ENCODE results near the gene LY9.

The LY9 gene

DNA sequence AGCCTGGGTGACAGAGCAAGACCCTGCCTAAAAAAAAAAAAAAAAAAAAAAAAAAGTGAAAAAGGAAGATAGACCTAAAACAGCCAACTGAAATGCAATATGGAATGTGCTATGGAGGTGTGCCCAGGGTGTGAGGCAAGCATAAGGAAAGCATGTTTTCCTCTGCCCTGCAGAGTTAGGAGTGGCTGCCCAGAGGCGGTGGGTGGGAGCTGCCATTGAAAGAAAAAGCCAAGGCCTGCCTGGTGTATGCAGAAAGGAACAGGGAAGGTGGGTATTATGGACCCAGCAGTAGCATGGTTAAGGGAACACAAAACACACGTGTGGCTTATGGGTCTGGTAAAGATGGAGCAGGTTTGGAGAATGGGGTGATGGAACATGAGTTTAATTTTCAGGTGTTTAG lies 57.8 kb downstream of the LY9 start:
- ATAC-seq (ENCODE audit: low read depth) (no peak), DNase-seq (ENCODE audit: low spot score) (no peak)
- H3K27me3 ChIP-seq (ENCODE audit: insufficient read depth, poor library complexity, severe bottlenecking): no peaks in the 10 kb centered on the region
- no peaks in the 10 kb centered on the region for H3K4me1 ChIP-seq (ENCODE audit: insufficient read depth, poor library complexity, severe bottlenecking)
- H3K36me3 ChIP-seq (ENCODE audit: low read depth): no peaks in the 10 kb centered on the region
- H3K9me3 ChIP-seq (ENCODE audit: severe bottlenecking): no peaks in the 10 kb centered on the region
- H3K4me3 ChIP-seq (ENCODE audit: severe bottlenecking): no peak overlapping the region
- no peak overlapping the region for H3K27ac ChIP-seq (ENCODE audit: poor library complexity, severe bottlenecking)
- TF ChIP-seq, protein P1, sequence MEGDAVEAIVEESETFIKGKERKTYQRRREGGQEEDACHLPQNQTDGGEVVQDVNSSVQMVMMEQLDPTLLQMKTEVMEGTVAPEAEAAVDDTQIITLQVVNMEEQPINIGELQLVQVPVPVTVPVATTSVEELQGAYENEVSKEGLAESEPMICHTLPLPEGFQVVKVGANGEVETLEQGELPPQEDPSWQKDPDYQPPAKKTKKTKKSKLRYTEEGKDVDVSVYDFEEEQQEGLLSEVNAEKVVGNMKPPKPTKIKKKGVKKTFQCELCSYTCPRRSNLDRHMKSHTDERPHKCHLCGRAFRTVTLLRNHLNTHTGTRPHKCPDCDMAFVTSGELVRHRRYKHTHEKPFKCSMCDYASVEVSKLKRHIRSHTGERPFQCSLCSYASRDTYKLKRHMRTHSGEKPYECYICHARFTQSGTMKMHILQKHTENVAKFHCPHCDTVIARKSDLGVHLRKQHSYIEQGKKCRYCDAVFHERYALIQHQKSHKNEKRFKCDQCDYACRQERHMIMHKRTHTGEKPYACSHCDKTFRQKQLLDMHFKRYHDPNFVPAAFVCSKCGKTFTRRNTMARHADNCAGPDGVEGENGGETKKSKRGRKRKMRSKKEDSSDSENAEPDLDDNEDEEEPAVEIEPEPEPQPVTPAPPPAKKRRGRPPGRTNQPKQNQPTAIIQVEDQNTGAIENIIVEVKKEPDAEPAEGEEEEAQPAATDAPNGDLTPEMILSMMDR (IDR thresholded peaks at IDR 0.05; ENCODE audit: poor library complexity, severe bottlenecking): no peak

DNA sequence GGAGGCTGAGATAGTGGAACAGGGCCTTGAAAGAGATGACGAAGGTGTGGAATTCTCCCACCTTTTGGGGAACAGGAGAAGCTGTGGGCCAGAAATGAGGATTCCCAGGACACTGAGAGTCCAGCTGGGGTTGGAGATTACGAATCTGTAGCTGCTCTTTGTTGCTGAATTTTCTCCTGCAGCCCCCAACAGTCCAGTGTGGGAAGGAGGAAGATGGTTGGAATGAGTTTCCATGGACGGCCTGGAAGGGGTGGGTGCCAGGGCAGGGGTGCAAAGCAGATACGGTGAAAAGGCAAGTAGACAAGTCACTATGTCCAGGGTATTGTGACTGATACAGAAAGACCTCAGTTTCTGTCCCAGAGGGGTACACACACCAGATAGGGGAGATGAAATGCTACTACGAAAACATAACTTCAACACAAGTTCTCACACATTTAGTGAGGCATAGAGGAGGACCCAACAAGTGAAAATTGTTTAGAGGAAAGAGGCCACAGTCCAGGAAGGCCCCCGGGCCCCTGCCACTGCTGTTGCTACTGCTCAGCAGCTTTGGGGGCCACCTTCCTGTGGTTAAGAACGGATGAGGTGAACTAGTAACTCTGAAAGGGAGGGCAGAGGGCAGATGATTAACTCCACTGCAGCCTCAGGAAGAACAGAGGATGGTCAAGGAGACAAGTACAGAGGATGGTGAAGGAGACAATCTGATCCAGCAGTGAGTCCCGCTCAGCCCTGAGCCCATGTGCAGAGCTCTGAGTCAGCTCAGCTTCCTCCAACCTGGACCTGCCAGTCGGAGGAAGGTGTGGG lies 59.4 kb downstream of the LY9 start:
- ATAC-seq (ENCODE audit: low read depth): no peak; the same call in 2 of the 3 replicates
- H3K27ac ChIP-seq (ENCODE audit: poor library complexity, severe bottlenecking): no peak overlapping the region

DNA sequence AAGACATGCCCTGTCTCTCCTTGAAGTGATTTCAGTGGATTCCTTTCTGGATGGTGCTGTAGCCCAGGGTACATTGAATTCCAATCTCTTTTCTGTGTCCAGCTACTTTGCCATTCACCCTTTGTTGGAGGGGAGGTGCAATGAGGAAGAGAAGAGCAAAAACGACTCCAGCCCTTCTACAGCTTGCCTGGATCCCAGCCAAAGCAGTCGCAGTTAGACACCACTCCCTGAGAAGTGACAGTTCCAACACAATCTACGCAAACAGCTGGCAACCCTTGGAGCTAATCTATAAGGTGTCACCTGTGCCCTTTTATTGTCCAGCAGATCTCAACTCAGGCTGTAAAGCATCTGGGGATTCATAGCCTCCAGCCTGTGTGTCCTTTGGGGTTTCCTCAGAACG lies 62.1 kb downstream of the LY9 start:
- DNase-seq (ENCODE audit: low spot score) (no peak), ATAC-seq (ENCODE audit: low read depth) (no peak)
- H3K27ac ChIP-seq (ENCODE audit: poor library complexity, severe bottlenecking): no peak overlapping the region
- H3K9me3 ChIP-seq (ENCODE audit: severe bottlenecking): no peaks in the 10 kb centered on the region
- no peaks in the 10 kb centered on the region for H3K27me3 ChIP-seq (ENCODE audit: insufficient read depth, poor library complexity, severe bottlenecking)
- H3K36me3 ChIP-seq (ENCODE audit: low read depth): no peaks in the 10 kb centered on the region
- H3K4me1 ChIP-seq (ENCODE audit: insufficient read depth, poor library complexity, severe bottlenecking): no peaks in the 10 kb centered on the region
- H3K4me3 ChIP-seq (ENCODE audit: severe bottlenecking): no peak overlapping the region
- TF ChIP-seq, protein P1 (IDR thresholded peaks at IDR 0.05; ENCODE audit: poor library complexity, severe bottlenecking): no peak

More for the DNA sequence above, 59.4 kb downstream of the LY9 start:
- no peaks in the 10 kb centered on the region for H3K27me3 ChIP-seq (ENCODE audit: insufficient read depth, poor library complexity, severe bottlenecking)
- DNase-seq (ENCODE audit: low spot score): no peak
- no peaks in the 10 kb centered on the region for H3K4me1 ChIP-seq (ENCODE audit: insufficient read depth, poor library complexity, severe bottlenecking)
- TF ChIP-seq, protein P1 (IDR thresholded peaks at IDR 0.05; ENCODE audit: poor library complexity, severe bottlenecking): no peak
- no peaks in the 10 kb centered on the region for H3K9me3 ChIP-seq (ENCODE audit: severe bottlenecking)
- no peak overlapping the region for H3K4me3 ChIP-seq (ENCODE audit: severe bottlenecking)
- H3K36me3 ChIP-seq (ENCODE audit: low read depth): no peaks in the 10 kb centered on the region

DNA sequence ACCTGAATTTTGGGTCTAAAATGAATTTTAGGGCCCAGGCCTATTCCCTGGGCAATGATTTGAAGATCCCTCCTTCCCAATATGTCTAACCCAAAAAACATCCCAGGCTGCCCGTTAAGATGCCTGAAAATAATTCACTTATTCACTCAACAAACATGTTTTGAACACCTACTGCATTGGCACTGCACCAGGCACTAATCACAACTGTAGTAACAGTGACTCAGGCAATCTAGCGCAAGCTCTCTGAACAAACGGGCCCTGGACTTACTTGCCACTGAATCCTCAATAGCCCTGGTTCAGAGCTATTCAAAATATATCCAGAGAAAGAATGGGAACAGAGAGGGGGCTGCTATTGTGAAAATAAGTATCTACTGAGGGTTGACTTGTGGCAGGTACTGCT lies 62.5 kb downstream of the LY9 start:
- no peaks in the 10 kb centered on the region for H3K9me3 ChIP-seq (ENCODE audit: severe bottlenecking)
- H3K27me3 ChIP-seq (ENCODE audit: insufficient read depth, poor library complexity, severe bottlenecking): no peaks in the 10 kb centered on the region
- H3K4me3 ChIP-seq (ENCODE audit: severe bottlenecking): no peak overlapping the region
- H3K36me3 ChIP-seq (ENCODE audit: low read depth): no peaks in the 10 kb centered on the region
- no peaks in the 10 kb centered on the region for H3K4me1 ChIP-seq (ENCODE audit: insufficient read depth, poor library complexity, severe bottlenecking)
- no peak overlapping the region for H3K27ac ChIP-seq (ENCODE audit: poor library complexity, severe bottlenecking)
- DNase-seq (ENCODE audit: low spot score) (no peak), ATAC-seq (ENCODE audit: low read depth) (no peak)
- TF ChIP-seq, protein P1 (IDR thresholded peaks at IDR 0.05; ENCODE audit: poor library complexity, severe bottlenecking): no peak

DNA sequence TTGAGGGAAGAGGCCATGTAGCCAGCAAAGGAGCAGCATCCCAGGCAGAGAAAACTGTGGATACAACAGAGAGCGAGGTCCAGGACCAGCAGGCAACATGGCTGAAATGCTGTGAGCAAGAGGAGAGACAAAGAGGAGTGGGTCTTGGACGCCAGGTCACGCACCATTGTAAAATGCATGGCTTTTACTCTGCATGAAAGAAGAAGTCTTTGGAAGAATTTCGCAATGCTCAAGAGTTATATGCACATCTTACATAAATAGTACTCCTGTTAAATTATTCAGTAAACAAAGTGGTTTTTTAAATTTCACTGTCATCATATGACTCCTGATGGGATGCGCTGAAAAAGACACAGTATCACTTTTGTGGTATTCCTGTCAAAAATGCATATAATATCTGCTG lies 63.2 kb downstream of the LY9 start:
- Histone ChIP-seq H3K27me3 (ENCODE audit: insufficient read depth, poor library complexity, severe bottlenecking) (no peaks in the 10 kb centered on the region), H3K4me3 (ENCODE audit: severe bottlenecking) (no peak overlapping the region), H3K9me3 (ENCODE audit: severe bottlenecking) (no peaks in the 10 kb centered on the region), H3K4me1 (ENCODE audit: insufficient read depth, poor library complexity, severe bottlenecking) (no peaks in the 10 kb centered on the region), H3K36me3 (ENCODE audit: low read depth) (no peaks in the 10 kb centered on the region), H3K27ac (ENCODE audit: poor library complexity, severe bottlenecking) (no peak overlapping the region)
- TF ChIP-seq, protein P1 (IDR thresholded peaks at IDR 0.05; ENCODE audit: poor library complexity, severe bottlenecking): no peak
- no peak for ATAC-seq (ENCODE audit: low read depth)
- no peak for DNase-seq (ENCODE audit: low spot score)
